ENCODE measurements around the gene CSRP3. TPM values are rescaled to one million over a fixed set of nuclear protein-coding genes. Genes with fewer than 3 reads are reported as not detected.

Gene CSRP3
- total RNA-seq, result not detected in 2 replicates

GRCh38 chr11:19201737-19202605 lies at the start of gene CSRP3:
CSRP3 (minus strand) TSS chr11:19201983; CDS start chr11:19192448, 9,535 bp downstream.

GRCh38 chr11:19240420-19241259 lies 38.9 kb upstream of the CSRP3 start, which contains the start of gene E2F8:
E2F8 (minus strand) TSS chr11:19240945; CDS start chr11:19240121, 824 bp downstream.

Other genes with a start within 250 kb of the CSRP3 start
- not detected in 2 replicates for gene MRGPRX2, start 141.3 kb downstream of the CSRP3 start, total RNA-seq
- gene ZDHHC13, start 84.8 kb downstream of the CSRP3 start, total RNA-seq, result 18.6 and 19.7 TPM in 2 replicates
- gene E2F8, start 39.0 kb upstream of the CSRP3 start, total RNA-seq, result 1.0 and 3.3 TPM in 2 replicates

Data from hair follicular keratinocyte (primary cell).